Brain pericyte (primary cell): ENCODE results near the gene MCF2L.
"Not testable (repeated sequence)": the region's sequence is repeated elsewhere in the genome, so short reads cannot be mapped to it uniquely, and the experiment has no call there.

Experiments
- DNase-seq: peaks from one replicate; pipeline ENCODE4 v3.0.0-alpha.2; 2012; ENCODE audit warnings: low read depth, low spot score

MCF2L gene

DNA sequence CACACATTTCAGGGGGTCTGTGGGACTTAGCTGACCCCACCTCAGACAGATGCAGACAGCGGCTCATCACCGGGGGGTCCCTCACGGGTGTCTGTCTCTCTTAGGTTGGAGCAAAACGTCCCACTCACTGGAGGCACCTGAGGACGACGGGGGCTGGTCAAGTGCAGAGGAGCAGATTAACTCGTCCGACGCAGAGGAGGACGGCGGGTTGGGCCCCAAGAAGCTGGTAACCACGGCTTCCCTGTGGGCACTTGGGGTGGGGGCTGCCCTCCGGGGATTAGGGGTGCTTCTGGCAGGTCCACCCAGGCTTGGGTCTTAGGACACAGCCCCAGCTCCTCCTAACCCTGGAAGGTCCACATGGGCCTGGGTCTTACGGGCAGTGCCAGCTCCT, 125.4 kb downstream of the MCF2L start:
- no peak for DNase-seq

DNA sequence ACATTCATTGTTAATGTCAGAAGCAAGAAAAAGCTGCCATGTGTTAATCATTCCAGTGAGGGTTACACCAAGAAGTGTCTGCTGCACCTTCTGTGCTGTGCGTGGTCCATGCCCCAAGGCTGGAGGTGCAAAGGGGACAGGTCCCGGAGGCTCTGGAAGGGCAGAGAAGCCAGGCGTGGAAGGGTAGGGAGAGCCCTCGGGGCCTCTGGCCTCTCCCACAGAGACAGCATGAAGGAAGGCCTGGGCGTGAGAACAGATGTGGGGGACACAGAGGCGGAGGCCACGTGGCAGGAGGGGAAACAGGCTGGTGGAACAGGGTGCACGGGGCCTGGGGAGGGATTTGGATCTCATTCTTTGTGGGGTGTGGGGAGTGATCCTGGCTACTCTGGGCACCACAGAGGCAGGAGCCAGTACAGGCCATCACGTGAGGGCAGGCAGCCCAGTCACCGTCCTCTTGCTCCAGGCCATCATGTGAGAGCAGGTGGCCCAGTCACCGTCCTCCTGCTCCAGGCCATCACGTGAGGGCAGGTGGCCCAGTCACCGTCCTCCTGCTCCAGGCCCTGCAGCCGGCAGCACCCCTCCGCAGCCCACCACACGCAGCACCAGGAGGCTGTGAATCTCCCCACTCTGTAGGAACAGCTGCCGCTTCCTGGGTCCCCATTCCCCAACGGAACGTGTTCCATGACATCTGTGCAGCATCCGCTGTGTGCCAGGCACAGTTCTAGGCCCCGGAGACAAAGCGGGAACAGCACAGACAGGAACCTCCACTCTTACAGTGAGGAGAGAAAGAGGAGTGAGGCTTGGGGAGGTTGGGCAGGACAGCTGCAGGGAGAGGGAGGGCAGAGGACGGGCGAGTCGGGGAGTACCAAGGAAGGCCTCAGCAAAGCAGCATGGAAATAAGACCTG, 126.4 kb downstream of the MCF2L start:
- no peak for DNase-seq

- no peak for DNase-seq
Measured at GRCh38 chr13:113096052-113096744, 127.2 kb downstream of the MCF2L start.

DNA sequence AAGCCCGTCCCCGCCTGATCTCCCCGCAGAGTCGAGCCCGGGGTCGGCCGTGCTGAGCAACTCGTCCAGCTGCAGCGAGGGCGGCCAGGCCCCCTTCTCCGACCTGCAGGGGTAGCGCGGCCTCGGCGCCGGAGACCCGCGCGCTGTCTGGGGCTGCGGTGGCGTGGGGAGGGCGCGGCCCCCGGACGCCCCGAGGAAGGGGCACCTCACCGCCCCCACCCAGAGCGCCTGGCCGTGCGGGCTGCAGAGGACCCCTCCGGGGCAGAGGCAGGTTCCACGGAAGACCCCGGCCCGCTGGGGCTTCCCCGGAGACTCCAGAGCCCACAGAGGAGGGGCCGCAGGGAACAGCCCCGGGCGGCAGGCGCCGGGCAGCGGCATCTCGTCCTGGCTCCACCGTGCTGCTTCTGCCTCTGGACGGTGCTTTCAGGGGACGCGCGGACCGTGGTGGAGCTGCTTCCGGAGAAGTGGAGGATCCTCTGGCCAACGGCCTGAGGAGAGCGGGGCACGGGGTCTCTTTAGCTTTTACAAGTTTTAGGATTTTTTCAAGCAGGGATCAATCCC, 127.8 kb downstream of the MCF2L start:
- DNase-seq, result no peak

GRCh38 chr13:113097651-113098050, 128.6 kb downstream of the MCF2L start:
- no peak for DNase-seq

DNA sequence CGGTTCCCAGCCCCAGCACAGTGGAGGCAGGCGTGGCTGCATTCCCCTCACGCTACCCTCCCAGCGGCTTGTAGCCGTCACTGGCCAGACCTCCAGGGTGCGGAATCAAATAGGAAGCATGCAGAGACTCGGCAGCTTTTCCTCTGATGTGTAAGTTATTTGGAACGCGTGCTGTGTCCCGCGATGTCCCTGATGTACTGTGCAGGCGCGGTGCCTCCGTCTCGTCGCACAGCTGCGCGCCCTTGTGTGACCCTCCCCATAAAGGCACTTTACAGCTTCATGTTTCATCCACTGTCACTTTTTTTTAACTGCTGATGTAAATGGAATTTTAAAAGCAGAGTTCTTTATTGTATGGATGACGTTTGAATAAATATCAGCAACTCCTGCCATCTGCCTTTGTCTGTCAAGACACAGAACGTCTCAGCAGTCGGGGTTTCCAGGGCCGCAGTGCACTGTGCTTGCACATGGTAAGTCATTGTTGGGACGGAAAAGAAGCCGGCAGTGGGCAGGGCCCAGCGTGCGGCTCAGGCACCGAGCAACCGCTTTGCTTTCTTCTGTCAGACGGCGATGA, 129.2 kb downstream of the MCF2L start:
- no peak for DNase-seq

DNA sequence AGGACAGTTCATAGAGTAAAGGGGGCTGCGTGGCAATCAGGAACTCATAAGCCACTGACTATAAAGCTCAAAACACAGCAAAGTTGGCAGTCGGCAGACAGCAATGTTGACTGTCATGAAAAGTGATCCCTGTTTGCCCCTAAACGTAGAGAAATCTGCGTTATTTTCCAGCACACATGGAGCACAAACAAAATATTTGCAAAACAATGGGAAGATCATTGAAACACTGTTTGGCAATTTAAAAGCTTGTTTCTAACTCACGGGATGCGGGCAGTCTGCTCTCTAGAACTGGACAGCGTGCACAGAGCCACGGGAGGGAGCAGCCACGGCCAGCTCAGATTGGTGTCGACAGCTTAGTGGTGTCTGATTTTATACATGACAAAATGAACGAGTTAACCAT, 130.1 kb downstream of the MCF2L start:
- DNase-seq, result no peak

- DNase-seq, result not testable (repeated sequence)
Measured at GRCh38 chr13:113102302-113102701, 133.3 kb downstream of the MCF2L start.

GRCh38 chr13:113102727-113103126, 133.7 kb downstream of the MCF2L start:
- DNase-seq, result no peak

DNA sequence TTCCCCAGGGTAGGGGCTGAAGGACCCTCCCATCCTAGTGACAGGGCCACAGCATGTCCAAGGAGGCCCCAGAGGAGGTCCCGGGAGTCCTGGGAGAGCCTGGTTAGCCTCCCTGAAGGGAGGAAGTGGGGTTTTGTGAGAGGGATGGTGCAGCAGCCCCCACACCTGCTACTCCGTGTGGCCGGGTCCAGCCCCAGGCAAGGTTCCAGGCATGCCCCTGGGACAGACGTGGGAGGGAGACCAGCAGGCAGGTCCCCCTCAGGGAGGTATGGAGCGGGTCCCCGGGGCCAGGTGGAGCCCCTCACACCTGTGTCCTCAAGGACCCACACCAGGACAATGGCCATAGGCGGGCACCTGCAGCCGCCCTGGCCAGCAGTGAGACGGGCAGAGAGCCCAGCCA, 134.6 kb downstream of the MCF2L start:
- no peak for DNase-seq

DNA sequence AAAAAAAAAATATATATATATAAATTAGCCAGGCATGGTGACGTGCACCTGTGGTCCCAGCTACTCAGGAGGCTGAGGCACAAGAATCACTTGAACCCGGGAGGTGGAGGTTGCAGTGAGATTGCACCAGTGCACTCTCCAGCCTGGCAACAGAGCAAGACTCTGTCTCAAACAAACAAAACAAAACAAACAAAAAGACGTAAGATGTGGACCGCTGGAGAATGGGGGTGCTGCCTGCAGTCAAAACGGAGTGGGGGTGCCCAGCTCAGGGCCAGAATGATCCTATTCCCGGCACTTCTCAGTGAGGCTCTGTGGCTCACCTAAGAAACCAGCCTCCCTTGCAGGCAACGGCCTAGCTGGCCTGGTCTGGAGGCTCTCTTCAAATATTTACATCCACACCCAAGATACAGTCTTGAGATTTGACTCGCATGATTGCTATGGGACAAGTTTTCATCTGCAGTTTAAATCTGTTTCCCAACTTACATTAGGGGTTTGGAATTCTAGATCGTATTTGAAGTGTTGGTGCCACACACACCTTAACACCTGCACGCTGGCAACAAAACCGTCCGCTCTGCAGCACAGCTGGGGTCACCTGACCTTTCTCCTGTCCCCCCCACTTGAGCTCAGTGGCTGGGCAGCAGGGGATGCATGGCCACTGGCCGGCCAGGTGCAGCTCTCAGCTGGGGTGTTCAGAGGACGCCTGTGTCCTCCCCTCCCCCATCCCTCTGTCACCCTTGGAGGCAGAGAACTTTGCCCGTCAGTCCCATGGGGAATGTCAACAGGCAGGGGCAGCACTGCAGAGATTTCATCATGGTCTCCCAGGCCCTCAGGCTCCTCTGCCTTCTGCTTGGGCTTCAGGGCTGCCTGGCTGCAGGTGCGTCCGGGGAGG, 136.3 kb downstream of the MCF2L start, which contains the start of gene F7:
TSS of gene F7 (plus strand) at position 760 of the 889 bp plus-strand sequence. CDS start at position 811, 51 bp downstream.
- DNase-seq, result no peak

- no peak for DNase-seq
Measured at GRCh38 chr13:113105921-113106452, 137.0 kb downstream of the MCF2L start.

DNA sequence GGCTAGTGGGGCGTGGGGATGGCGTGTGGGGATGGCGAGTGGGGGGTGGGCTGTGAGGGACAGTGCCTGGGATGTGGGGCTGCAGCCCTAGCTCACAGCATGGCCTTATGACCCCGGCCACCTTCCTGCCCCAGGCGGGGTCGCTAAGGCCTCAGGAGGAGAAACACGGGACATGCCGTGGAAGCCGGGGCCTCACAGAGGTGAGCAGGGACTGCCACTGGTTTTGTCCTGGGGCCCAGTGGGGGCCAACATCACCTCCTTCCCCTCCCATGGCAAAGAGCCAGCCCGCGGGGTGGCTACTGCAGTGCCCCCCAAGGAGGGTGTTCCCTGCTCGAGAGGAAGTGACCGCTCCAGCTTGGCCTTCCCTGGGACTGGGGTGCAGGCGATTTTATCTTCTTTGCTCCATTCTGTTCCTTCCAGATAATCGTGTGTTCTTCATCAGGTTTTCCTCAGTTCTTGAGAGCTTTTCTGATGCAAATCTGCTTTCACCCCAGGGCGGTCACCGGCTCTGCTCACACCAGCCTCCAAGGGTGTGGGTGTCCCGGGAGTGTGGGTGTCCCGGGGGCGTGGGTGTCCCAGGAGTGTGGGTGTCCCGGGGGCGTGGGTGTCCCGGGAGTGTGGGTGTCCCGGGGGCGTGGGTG, 137.8 kb downstream of the MCF2L start:
- no peak for DNase-seq

GRCh38 chr13:113108521-113108920, 139.5 kb downstream of the MCF2L start:
- not testable (repeated sequence) for DNase-seq

DNA sequence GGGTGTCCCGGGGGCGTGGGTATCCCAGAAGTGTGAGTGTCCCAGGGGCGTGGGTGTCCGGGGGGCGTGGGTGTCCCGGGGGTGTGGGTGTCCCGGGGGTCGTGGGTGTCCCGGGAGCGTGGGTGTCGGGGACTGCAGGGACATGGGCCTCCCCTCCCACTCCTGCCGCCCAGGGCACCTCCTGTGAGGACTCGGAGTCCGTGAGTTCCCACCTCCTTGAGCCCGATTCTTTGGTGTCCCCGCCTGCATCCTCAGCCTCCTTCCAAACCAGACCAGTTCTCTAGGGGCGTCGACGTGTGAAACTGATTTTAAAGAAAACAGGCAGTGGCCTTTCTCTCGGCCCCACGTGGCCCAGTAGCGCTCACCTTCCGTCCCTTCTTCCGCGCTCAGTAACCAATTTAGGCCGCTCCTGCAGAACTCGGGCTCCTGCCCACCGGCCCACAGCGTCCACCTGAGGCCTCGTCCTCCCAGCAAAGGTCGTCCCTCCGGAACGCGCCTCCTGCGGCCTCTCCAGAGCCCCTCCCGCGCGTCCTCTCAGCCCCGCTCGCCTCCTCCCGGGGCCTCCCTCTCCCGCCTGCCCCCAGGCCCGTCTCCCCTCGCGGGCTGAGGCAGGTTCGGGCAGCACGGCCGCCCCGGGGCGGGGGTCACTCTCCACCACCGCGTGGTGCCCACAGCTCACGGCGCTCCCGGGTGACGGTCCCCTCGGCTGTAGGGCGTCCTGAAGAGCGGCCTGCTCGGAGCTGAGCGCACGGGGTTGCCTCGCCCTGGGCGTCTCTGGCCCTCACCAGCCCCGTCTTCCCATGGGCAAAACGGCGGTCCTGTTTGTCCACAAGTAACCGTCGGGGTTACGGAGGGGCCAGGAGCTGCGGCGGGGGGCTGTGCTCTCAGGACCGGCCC, 140.4 kb downstream of the MCF2L start:
- DNase-seq, result no peak

- no peak for DNase-seq
Measured at GRCh38 chr13:113110048-113110851, 141.2 kb downstream of the MCF2L start.

- DNase-seq, result no peak
Measured at GRCh38 chr13:113110852-113111315, 141.9 kb downstream of the MCF2L start.

DNA sequence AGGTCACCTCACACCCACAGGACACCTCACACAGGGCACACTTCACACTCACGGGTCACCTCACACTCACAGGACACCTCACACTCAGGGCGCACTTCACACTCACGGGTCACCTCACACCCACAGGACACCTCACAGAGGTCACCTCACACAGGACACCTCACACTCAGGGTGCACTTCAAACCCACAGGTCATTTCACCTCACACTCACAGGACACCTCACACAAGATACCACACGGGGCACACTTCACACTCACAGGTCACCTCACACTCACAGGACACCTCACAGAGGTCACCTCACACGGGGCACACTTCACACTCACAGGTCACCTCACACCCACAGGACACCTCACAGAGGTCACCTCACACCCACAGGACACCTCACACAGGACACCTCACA, 142.8 kb downstream of the MCF2L start:
- DNase-seq, result not testable (repeated sequence)
